ENCODE data around the gene DOHH. TPM values are rescaled to one million over a fixed set of nuclear protein-coding genes. Genes with fewer than 3 reads are reported as not detected.
A peak's percentile ranks its signal among the peaks of the same experiment; 100 is the strongest.
"Not testable (repeated sequence)": the region's sequence is repeated elsewhere in the genome, so short reads cannot be mapped to it uniquely, and the experiment has no call there.

DOHH gene
- total RNA-seq, 3 donors from 2014 or later: 7.6 to 11.1 (median 10.4) TPM

- Histone ChIP-seq H3K4me3 (no peak overlapping the region), H3K9me3 (no peaks in the 10 kb centered on the region), H3K36me3 (ENCODE audit: low read depth) (peaks cover 5% of the 10 kb centered on the region), H3K4me1 (ENCODE audit: low read depth) (no peaks in the 10 kb centered on the region)
- intact Hi-C loops (cut with DNase I, micrococcal nuclease): no loop called here
- no peak for TF ChIP-seq CTCF (IDR thresholded peaks at IDR 0.05)
- DNase-seq (peak in 1 of 3 donors; percentile 46), ATAC-seq (no peak)
Measured at GRCh38 chr19:3531716-3532115, 31.2 kb upstream of the DOHH start.

- Histone ChIP-seq H3K36me3 (ENCODE audit: low read depth) (peaks cover 5% of the 10 kb centered on the region), H3K4me1 (ENCODE audit: low read depth) (no peaks in the 10 kb centered on the region), H3K4me3 (no peak overlapping the region), H3K9me3 (no peaks in the 10 kb centered on the region)
- no peak for TF ChIP-seq CTCF (IDR thresholded peaks at IDR 0.05)
- DNase-seq (no peak), ATAC-seq (no peak)
- intact Hi-C loops (cut with DNase I, micrococcal nuclease): no loop called here
Measured at GRCh38 chr19:3530389-3530788, 29.9 kb upstream of the DOHH start.

- DNase-seq; ATAC-seq; H3K9me3 ChIP-seq; intact Hi-C loops (cut with DNase I, micrococcal nuclease); H3K4me1 ChIP-seq (ENCODE audit: low read depth); H3K4me3 ChIP-seq; H3K36me3 ChIP-seq (ENCODE audit: low read depth): not testable (repeated sequence)
Measured at GRCh38 chr19:3529299-3529698, 28.8 kb upstream of the DOHH start.

- intact Hi-C loops (cut with DNase I, micrococcal nuclease): no loop called here
- ATAC-seq (no peak), DNase-seq (no peak)
- no peak for TF ChIP-seq CTCF (IDR thresholded peaks at IDR 0.05)
- Histone ChIP-seq H3K9me3 (no peaks in the 10 kb centered on the region), H3K36me3 (ENCODE audit: low read depth) (peaks cover 5% of the 10 kb centered on the region), H3K4me3 (no peak overlapping the region), H3K4me1 (ENCODE audit: low read depth) (no peaks in the 10 kb centered on the region)
Measured at GRCh38 chr19:3528539-3529211, 28.2 kb upstream of the DOHH start.

GRCh38 chr19:3528080-3528479, 27.6 kb upstream of the DOHH start:
- intact Hi-C loops (cut with DNase I, micrococcal nuclease): no loop called here
- Histone ChIP-seq H3K4me1 (ENCODE audit: low read depth) (no peaks in the 10 kb centered on the region), H3K4me3 (no peak overlapping the region), H3K9me3 (no peaks in the 10 kb centered on the region), H3K36me3 (ENCODE audit: low read depth) (peaks cover 5% of the 10 kb centered on the region)
- ATAC-seq (no peak), DNase-seq (no peak)
- TF ChIP-seq CTCF (IDR thresholded peaks at IDR 0.05): no peak

GRCh38 chr19:3527238-3527910, 26.9 kb upstream of the DOHH start:
- no peak for ATAC-seq
- Histone ChIP-seq H3K36me3 (ENCODE audit: low read depth) (peaks cover 5% of the 10 kb centered on the region), H3K4me1 (ENCODE audit: low read depth) (no peaks in the 10 kb centered on the region), H3K4me3 (no peak overlapping the region), H3K9me3 (no peaks in the 10 kb centered on the region)
- TF ChIP-seq CTCF (IDR thresholded peaks at IDR 0.05): no peak
- intact Hi-C loops (cut with DNase I, micrococcal nuclease): no loop called here
- DNase-seq: peak in 1 of 3 donors; percentile 20
